Esophagus mucosa (tissue), 1 donor: ENCODE measurements around the gene DNM1L. TPM values are rescaled to one million over a fixed set of nuclear protein-coding genes. Genes with fewer than 3 reads are reported as not detected.
A peak's percentile ranks its signal among the peaks of the same experiment; 100 is the strongest.

Experiments used
- ATAC-seq: fragments of 200-7000 bp; cut with Tn5 transposase; one replicate; pipeline ENCODE4 v1.9.1; 2020
- total RNA-seq: library from RNA; stranded (reverse); gene quantifications from one replicate; pipeline ENCODE4 v1.2.4, GENCODE V29; 2023
- donor health status: DM: yes; HTN: yes; CAD: no.

The DNM1L gene
- total RNA-seq, result 49.1 TPM

DNA sequence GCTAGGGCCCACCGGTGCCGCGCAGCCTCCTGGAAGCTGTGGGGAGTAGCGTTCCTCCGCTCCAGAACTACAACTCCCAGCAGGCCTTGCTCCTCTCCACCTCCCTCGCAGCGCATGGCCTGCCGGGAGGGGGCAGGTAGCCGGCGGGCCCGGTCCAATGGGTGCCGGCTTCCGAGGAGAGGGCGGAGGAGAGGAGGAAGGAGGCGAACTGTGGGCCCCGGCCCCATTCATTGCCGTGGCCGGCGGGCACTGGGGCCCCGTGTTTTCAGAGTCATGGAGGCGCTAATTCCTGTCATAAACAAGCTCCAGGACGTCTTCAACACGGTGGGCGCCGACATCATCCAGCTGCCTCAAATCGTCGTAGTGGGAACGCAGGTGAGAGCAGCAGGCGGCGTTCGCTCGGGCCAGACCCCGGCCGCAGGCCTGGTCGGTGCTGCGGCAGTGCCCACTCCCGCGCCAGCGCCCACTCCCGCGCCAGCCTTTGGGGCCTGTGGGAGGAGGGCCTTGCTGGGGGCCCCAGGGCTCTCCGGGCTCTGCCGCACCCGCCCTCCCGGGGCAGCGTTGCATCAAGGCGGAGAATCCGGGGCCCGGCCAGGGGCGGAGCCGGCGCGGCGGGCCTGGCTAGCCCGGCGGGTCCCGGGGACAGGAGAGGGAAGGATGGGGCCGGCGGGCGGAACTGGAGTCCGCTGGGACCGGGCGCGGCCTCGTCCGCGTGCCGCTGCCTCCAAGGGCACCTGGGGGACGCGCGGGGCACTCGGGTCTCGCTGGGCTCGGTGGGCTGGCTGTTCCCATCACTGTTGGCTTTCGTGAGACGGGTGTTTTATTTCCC, at the start of gene DNM1L:
Gene DNM1L, plus strand, starts transcription at position 211 of the 829 bp plus-strand sequence. Its CDS starts 63 bp downstream, at position 274.
- ATAC-seq, result peak; percentile 99

- ATAC-seq, result no peak
These were observed 37.7 kb upstream of the DNM1L start for GRCh38 chr12:32641287-32641901.

GRCh38 chr12:32644431-32644830, 34.7 kb upstream of the DNM1L start:
- no peak for ATAC-seq

DNA sequence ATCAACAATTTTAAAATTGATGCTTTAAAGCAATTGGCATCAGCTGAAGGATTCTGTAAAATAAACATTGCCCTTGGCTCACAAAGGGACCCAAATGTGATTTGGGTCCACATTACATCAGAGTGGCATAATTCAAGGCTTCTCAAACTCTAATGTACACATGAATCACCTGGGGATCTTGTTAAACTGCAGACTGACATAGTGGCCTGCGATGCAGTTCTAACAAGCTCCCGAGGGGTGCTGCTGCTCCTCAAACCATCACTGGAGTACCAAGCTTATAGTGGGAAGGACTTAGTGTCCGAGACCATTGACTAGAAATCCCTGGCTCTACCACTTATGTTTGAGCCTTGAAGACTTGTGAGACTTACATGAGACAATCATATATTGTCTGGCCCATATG, 31.8 kb upstream of the DNM1L start:
- no peak for ATAC-seq

- peak; percentile 46 for ATAC-seq
These were observed 28.6 kb upstream of the DNM1L start for GRCh38 chr12:32650508-32650907.

GRCh38 chr12:32651151-32651955, 27.7 kb upstream of the DNM1L start:
- no peak for ATAC-seq

GRCh38 chr12:32651956-32652210, 27.2 kb upstream of the DNM1L start:
- no peak for ATAC-seq

GRCh38 chr12:32659908-32660440, 19.1 kb upstream of the DNM1L start:
- ATAC-seq, result no peak

DNA sequence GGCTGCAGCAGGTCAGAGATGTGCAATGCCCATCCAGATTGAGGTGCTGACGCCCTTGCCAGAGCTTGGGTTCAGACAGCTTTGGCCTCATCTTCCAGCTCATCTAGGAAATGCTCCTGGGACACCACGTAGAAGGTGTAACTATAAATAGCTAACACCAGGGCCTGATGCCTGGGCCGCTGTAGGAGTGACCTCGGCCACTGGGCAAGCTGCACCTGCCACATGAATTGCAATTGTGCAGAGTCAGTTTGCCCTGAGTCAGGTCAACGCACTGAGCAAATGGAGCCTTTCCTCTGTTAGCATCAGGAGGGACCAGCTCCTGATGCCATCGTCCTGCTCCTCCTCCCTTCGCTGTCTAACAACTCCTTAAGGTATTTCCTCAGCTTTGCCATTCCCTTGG, 17.4 kb upstream of the DNM1L start:
- ATAC-seq, result no peak

DNA sequence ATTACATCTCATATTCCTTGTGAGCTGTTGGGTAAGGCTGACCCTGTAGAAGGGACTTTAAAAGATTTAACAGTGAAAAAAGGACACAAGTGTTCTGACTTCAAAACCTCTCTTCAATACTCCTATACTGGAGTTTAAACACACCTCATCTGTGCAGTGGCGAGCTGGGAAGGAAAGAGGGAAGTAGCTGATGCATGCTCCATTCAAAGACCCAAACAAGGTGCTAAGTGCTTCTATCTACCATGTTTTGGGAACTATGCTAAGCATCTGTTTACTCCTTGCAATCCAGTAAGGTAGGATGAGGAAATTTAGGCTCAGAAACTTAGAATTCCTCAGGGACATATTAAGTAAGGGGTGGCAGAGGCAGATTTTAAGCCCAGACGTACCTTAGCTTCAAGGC, 16.4 kb upstream of the DNM1L start:
- no peak for ATAC-seq

GRCh38 chr12:32666018-32666417, 13.1 kb upstream of the DNM1L start:
- no peak for ATAC-seq

GRCh38 chr12:32669584-32669983, 9.5 kb upstream of the DNM1L start:
- ATAC-seq, result no peak

- peak; percentile 66 for ATAC-seq
These were observed 6.9 kb upstream of the DNM1L start for GRCh38 chr12:32671930-32672780.

DNA sequence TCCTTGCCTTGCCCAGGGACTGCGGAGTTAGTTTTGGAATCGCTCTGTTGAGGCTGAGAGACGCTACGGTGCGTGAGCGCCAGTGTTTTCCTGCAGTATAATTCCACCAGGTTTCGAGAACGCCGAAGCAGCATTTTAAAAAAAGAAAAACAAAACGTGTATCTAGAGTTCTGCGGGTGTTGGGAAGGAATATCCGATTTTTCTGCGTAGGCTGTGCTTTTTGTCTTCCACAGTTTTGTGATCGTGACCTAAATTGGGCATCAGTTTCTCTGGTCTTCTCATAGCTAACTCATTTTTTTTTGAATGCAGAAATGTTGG, 778 bp downstream of the DNM1L start:
- ATAC-seq, result no peak

DNA sequence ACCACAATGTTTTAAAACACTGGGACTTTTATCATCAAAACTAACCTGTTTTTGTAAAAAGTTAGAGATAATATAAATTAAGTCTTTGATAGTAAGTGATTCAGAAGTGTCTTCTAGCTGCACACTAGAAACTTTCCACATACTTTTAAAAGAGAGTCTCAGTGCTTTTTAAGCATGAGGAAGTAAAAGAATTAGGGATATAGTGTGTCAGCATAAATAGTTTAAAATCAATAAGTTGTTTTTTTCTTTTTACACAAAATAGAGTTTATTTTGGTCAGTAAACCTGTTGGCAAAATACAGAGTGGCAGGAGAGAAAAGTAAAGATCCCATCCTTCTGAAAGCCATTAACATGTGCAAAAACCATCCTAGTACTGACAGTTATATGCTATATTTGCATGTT, 1.7 kb downstream of the DNM1L start:
- no peak for ATAC-seq

- no peak for ATAC-seq
These were observed 2.2 kb downstream of the DNM1L start for GRCh38 chr12:32681272-32681671.

DNA sequence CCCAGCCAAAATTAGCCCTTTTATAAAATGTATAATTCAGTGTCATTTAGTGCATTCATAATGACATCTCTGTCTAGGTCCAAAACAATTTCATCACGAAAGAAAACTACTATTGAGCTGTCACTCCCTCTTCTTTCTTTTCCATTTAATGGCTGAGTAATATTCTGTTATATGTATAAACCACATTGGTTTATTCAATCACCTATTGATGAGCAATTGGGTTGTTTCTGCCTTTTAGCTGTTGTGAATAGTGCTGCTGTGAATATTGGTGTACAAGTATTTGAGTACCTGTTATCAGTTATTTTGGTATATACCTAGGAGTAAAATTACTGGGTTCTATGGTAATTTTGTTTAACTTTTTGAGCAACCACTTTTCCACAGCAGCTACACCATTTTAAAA, 7.2 kb downstream of the DNM1L start:
- no peak for ATAC-seq

GRCh38 chr12:32688786-32689185, 9.7 kb downstream of the DNM1L start:
- no peak for ATAC-seq

DNA sequence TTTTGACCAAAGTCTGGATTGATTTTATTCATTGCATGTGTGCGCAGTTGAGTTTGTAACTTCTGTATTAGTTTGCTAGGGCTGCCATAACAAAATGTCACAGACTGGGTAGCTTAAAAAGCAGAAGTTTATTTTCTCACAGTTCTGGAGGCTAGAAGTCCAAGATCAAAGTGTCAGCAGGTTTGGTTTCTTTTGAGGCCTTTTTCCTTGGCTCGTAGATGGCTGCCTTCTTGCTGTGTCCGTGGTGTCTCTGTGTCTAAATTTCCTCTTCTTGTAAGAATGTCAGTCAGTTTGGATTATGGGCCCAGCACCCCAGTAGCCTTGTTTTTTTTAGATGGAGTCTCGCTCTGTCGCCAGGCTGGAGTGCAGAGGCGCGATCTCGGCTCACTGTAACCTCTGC, 11.8 kb downstream of the DNM1L start:
- ATAC-seq, result no peak

GRCh38 chr12:32692358-32692757, 13.3 kb downstream of the DNM1L start:
- no peak for ATAC-seq

- ATAC-seq, result no peak
These were observed 13.9 kb downstream of the DNM1L start for GRCh38 chr12:32693036-32693435.

DNA sequence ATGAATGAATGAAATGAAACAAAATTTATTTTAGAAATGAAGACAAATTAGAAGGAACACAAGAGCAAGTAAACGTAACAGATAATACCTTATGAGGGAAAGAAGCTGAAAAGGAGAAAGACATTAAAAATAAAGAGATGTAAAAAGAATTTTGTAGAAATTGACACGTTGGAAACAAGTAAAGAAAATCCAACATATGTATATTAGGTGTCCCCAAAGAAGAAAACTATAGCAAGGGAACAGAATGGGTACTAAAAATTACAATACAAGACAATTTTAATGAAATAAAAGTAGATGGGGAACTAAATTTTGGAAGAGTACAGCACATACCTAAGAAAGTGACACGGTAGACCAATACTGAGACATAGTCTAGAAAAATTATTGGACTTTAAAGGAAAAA, 16.7 kb downstream of the DNM1L start:
- ATAC-seq, result no peak

DNA sequence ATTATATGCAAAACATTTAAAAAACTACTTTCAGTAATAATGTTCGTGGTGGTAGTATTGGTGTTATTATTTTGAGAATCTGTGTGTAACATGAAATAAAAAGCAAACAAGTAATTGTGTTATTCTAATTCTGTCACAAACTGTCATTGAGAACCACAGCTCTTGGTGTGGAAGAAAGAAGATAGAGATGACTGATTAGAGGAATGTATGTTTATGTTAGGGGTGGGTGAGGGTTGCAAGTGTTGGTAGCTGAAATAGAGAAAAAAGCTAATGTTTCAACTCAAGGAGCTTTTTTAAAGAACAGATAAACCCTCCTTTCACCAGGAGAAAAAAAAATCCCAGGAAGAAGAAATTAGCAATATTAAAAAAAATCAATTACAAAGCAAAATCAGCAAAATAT, 18.3 kb downstream of the DNM1L start:
- no peak for ATAC-seq
